NCI-H1930 (cell line): ENCODE results near the gene GATA1.
"Not testable (repeated sequence)": the region's sequence is repeated elsewhere in the genome, so short reads cannot be mapped to it uniquely, and the experiment has no call there.

Experiments used
- DNase-seq, 2 experiments: peaks; one replicate each; lab custom pipeline; 2025; lab: John Stamatoyannopoulos, UW

Gene GATA1

GRCh38 chrX:48814722-48815121 lies 28.3 kb downstream of the GATA1 start:
- no peak for DNase-seq

GRCh38 chrX:48815266-48815665 lies 28.9 kb downstream of the GATA1 start:
- no peak for DNase-seq

GRCh38 chrX:48816014-48816810 lies 29.8 kb downstream of the GATA1 start:
- no peak for DNase-seq

GRCh38 chrX:48818098-48818497 lies 31.7 kb downstream of the GATA1 start:
- no peak for DNase-seq

- DNase-seq, result no peak
Observed at GRCh38 chrX:48818866-48819265, 32.5 kb downstream of the GATA1 start.

- not testable (repeated sequence) for DNase-seq
Observed at GRCh38 chrX:48819394-48819793, 33.0 kb downstream of the GATA1 start.

GRCh38 chrX:48823053-48823452 lies 36.7 kb downstream of the GATA1 start:
- peak in 1 of 2 experiments; percentile 1 for DNase-seq

GRCh38 chrX:48824066-48824465 lies 37.7 kb downstream of the GATA1 start:
- no peak for DNase-seq

GRCh38 chrX:48826135-48826875 lies 39.9 kb downstream of the GATA1 start, which contains the start of gene ERAS:
Gene ERAS, plus strand, starts transcription at chrX:48826513. Its CDS starts 2,611 bp downstream, at chrX:48829124.
- no peak for DNase-seq

GRCh38 chrX:48826876-48827653 lies 40.7 kb downstream of the GATA1 start:
- DNase-seq, result no peak

GRCh38 chrX:48827654-48827968 lies 41.2 kb downstream of the GATA1 start:
- DNase-seq, result no peak

GRCh38 chrX:48829016-48829735 lies 42.8 kb downstream of the GATA1 start:
- DNase-seq, result no peak

GRCh38 chrX:48831136-48831908 lies 44.9 kb downstream of the GATA1 start:
- no peak for DNase-seq

- DNase-seq, result no peak
Observed at GRCh38 chrX:48831909-48832291, 45.5 kb downstream of the GATA1 start.

GRCh38 chrX:48833542-48834138 lies 47.2 kb downstream of the GATA1 start:
- no peak for DNase-seq

- DNase-seq, result no peak
Observed at GRCh38 chrX:48834383-48834709, 48.0 kb downstream of the GATA1 start.

- peak; percentile 40 to 55 for DNase-seq
Observed at GRCh38 chrX:48835524-48836329, 49.3 kb downstream of the GATA1 start, which contains the start of gene PCSK1N. Gene PCSK1N, minus strand, starts transcription at chrX:48835610. Its CDS starts 78 bp downstream, at chrX:48835532.

- DNase-seq, result no peak
Observed at GRCh38 chrX:48839686-48840085, 53.3 kb downstream of the GATA1 start.
